OCI-LY1 (cell line): ENCODE results near the gene RSL24D1.

ENCODE experiments used
- EZH2 ChIP-seq: fragments of 200-600 bp; sonication (generic), shearing (Covaris generic); IDR thresholded peaks from 2 replicates; pipeline ENCODE4 v1.8.0; 2017; ENCODE audit warnings: borderline replicate concordance, mixed run types, mild to moderate bottlenecking, antibody characterized with exemption, low read length, moderate library complexity, mixed read lengths
- TF ChIP-seq, protein P1 (sequence below): fragments of 200-600 bp; sonication (generic), shearing (Covaris generic); IDR thresholded peaks from 2 replicates; pipeline ENCODE4 v1.5.1; 2017; ENCODE audit warnings: mild to moderate bottlenecking, antibody characterized with exemption, low read length, moderate library complexity, mixed read lengths

DNA sequence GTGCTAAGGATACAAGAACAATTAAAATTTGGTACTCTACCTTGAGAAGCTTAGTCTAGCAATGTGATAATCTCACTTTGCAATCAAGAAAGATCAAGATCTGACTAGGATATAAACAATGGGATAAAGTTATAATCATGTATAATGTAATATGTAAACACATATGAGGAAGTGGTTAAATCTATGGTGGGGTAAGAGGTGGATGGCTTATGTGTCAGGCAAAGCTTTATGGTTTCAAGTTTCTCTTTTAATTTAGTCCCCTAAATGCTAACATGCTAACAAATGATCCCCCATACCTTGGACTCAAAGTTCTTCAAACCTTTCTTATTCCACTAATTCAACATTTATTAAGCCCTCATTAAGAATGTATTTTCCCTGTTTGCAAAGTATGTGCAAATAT, 2.5 kb downstream of the RSL24D1 start:
- TF ChIP-seq, protein P1, sequence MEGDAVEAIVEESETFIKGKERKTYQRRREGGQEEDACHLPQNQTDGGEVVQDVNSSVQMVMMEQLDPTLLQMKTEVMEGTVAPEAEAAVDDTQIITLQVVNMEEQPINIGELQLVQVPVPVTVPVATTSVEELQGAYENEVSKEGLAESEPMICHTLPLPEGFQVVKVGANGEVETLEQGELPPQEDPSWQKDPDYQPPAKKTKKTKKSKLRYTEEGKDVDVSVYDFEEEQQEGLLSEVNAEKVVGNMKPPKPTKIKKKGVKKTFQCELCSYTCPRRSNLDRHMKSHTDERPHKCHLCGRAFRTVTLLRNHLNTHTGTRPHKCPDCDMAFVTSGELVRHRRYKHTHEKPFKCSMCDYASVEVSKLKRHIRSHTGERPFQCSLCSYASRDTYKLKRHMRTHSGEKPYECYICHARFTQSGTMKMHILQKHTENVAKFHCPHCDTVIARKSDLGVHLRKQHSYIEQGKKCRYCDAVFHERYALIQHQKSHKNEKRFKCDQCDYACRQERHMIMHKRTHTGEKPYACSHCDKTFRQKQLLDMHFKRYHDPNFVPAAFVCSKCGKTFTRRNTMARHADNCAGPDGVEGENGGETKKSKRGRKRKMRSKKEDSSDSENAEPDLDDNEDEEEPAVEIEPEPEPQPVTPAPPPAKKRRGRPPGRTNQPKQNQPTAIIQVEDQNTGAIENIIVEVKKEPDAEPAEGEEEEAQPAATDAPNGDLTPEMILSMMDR = no peak
- TF ChIP-seq EZH2 = no peak
